ENCODE measurements around the gene ERVV-1.
"Not testable (repeated sequence)": the region's sequence is repeated elsewhere in the genome, so short reads cannot be mapped to it uniquely, and the experiment has no call there.

ERVV-1 gene

GRCh38 chr19:53015159-53015558, 1.4 kb downstream of the ERVV-1 start:
- DNase-seq (ENCODE audit: low read depth): no peak
- H3K4me3 ChIP-seq (ENCODE audit: low read depth, low read length): no peak overlapping the region

- H3K4me3 ChIP-seq (ENCODE audit: low read depth, low read length): no peak overlapping the region
- DNase-seq (ENCODE audit: low read depth): no peak
Observed at GRCh38 chr19:53015730-53016129, 2.0 kb downstream of the ERVV-1 start.

- no peak for DNase-seq (ENCODE audit: low read depth)
- no peak overlapping the region for H3K4me3 ChIP-seq (ENCODE audit: low read depth, low read length)
Observed at GRCh38 chr19:53019684-53020083, 6.0 kb downstream of the ERVV-1 start.

GRCh38 chr19:53028306-53028705, 14.6 kb downstream of the ERVV-1 start:
- not testable (repeated sequence) for DNase-seq (ENCODE audit: low read depth); H3K4me3 ChIP-seq (ENCODE audit: low read depth, low read length)

- no peak for DNase-seq (ENCODE audit: low read depth)
- H3K4me3 ChIP-seq (ENCODE audit: low read depth, low read length): no peak overlapping the region
Observed at GRCh38 chr19:53034054-53034453, 20.3 kb downstream of the ERVV-1 start.

- H3K4me3 ChIP-seq (ENCODE audit: low read depth, low read length): no peak overlapping the region
- DNase-seq (ENCODE audit: low read depth): no peak
Observed at GRCh38 chr19:53034948-53035675, 21.4 kb downstream of the ERVV-1 start.

GRCh38 chr19:53037101-53038097, 23.7 kb downstream of the ERVV-1 start:
- H3K4me3 ChIP-seq (ENCODE audit: low read depth, low read length): peak overlapping the region; percentile 57
- peak; percentile 14 for DNase-seq (ENCODE audit: low read depth)

- DNase-seq (ENCODE audit: low read depth): no peak
- H3K4me3 ChIP-seq (ENCODE audit: low read depth, low read length): no peak overlapping the region
Observed at GRCh38 chr19:53041366-53041765, 27.6 kb downstream of the ERVV-1 start.

- DNase-seq (ENCODE audit: low read depth): no peak
- H3K4me3 ChIP-seq (ENCODE audit: low read depth, low read length): no peak overlapping the region
Observed at GRCh38 chr19:53045536-53045935, 31.8 kb downstream of the ERVV-1 start.

- no peak for DNase-seq (ENCODE audit: low read depth)
- H3K4me3 ChIP-seq (ENCODE audit: low read depth, low read length): no peak overlapping the region
Observed at GRCh38 chr19:53047379-53047778, 33.7 kb downstream of the ERVV-1 start.

- DNase-seq (ENCODE audit: low read depth): no peak
- H3K4me3 ChIP-seq (ENCODE audit: low read depth, low read length): no peak overlapping the region
Observed at GRCh38 chr19:53055117-53055516, 41.4 kb downstream of the ERVV-1 start.

GRCh38 chr19:53057904-53058580, 44.3 kb downstream of the ERVV-1 start:
- no peak for DNase-seq (ENCODE audit: low read depth)
- H3K4me3 ChIP-seq (ENCODE audit: low read depth, low read length): peak overlapping the region; percentile 40
